ENCODE results near the gene HDAC4. TPM values are rescaled to one million over a fixed set of nuclear protein-coding genes. Genes with fewer than 3 reads are reported as not detected.

HDAC4 gene
- total and polyA plus RNA-seq, 4 donors = 2.9 to 37.2 (median 4.4) TPM

Small RNAs within 50 kb of the gene (small RNA-seq; reads per million reads assigned to genes)
- gene MIR2467 (1.6 reads per million, percentile 85 among the genes with 10 or more reads in this experiment), gene MIR4269 (not detected), gene MIR4440 (not detected), gene MIR4441 (not detected)
